Measurements from ENCODE around the gene RAVER1.

GRCh38 chr19:10329555-10329954, 3.8 kb downstream of the RAVER1 start:
- TF ChIP-seq, protein P1, sequence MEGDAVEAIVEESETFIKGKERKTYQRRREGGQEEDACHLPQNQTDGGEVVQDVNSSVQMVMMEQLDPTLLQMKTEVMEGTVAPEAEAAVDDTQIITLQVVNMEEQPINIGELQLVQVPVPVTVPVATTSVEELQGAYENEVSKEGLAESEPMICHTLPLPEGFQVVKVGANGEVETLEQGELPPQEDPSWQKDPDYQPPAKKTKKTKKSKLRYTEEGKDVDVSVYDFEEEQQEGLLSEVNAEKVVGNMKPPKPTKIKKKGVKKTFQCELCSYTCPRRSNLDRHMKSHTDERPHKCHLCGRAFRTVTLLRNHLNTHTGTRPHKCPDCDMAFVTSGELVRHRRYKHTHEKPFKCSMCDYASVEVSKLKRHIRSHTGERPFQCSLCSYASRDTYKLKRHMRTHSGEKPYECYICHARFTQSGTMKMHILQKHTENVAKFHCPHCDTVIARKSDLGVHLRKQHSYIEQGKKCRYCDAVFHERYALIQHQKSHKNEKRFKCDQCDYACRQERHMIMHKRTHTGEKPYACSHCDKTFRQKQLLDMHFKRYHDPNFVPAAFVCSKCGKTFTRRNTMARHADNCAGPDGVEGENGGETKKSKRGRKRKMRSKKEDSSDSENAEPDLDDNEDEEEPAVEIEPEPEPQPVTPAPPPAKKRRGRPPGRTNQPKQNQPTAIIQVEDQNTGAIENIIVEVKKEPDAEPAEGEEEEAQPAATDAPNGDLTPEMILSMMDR (IDR thresholded peaks at IDR 0.05), result no peak
- TF ChIP-seq POLR2A (IDR thresholded peaks at IDR 0.05), result no peak

Data from stomach (tissue), 4 donors.